HG03103 (cell line): ENCODE results near the gene SMIM9.
"Not testable (repeated sequence)": the region's sequence is repeated elsewhere in the genome, so short reads cannot be mapped to it uniquely, and the experiment has no call there.

Experiments
- ATAC-seq: cut with Tn5 transposase; IDR thresholded peaks from one replicate; pipeline ENCODE4 v1.9.1; 2021; ENCODE audit warnings: low read depth; ENCODE audit not compliant: unreplicated experiment

Gene SMIM9

GRCh38 chrX:154834562-154834961, at the start of gene SMIM9:
SMIM9 (minus strand) TSS chrX:154834662; CDS start chrX:154830856, 3,806 bp downstream.
- no peak for ATAC-seq

- not testable (repeated sequence) for ATAC-seq
These were observed 49.6 kb upstream of the SMIM9 start for GRCh38 chrX:154884069-154884468.

GRCh38 chrX:154873329-154873728, 38.9 kb upstream of the SMIM9 start:
- no peak for ATAC-seq

- not testable (repeated sequence) for ATAC-seq
These were observed 34.1 kb upstream of the SMIM9 start for GRCh38 chrX:154868522-154868921.

- no peak for ATAC-seq
These were observed 20.8 kb upstream of the SMIM9 start for GRCh38 chrX:154855256-154855655.

- ATAC-seq = no peak
These were observed 16.6 kb upstream of the SMIM9 start for GRCh38 chrX:154850957-154851611.

GRCh38 chrX:154840856-154841255, 6.4 kb upstream of the SMIM9 start:
- no peak for ATAC-seq

- no peak for ATAC-seq
These were observed 1.7 kb upstream of the SMIM9 start for GRCh38 chrX:154836163-154836562.

GRCh38 chrX:154833746-154834274, 652 bp downstream of the SMIM9 start:
- ATAC-seq = no peak

- ATAC-seq = no peak
These were observed 4.5 kb downstream of the SMIM9 start for GRCh38 chrX:154829926-154830442.

GRCh38 chrX:154829134-154829533, 5.3 kb downstream of the SMIM9 start:
- no peak for ATAC-seq

GRCh38 chrX:154828016-154828408, 6.5 kb downstream of the SMIM9 start:
- no peak for ATAC-seq

- no peak for ATAC-seq
These were observed 7.1 kb downstream of the SMIM9 start for GRCh38 chrX:154827194-154828015.

GRCh38 chrX:154825586-154825985, 8.9 kb downstream of the SMIM9 start:
- not testable (repeated sequence) for ATAC-seq

- ATAC-seq = no peak
These were observed 9.8 kb downstream of the SMIM9 start for GRCh38 chrX:154824638-154825037.

GRCh38 chrX:154822029-154822428, 12.4 kb downstream of the SMIM9 start:
- no peak for ATAC-seq

GRCh38 chrX:154821523-154821922, 12.9 kb downstream of the SMIM9 start:
- ATAC-seq = no peak

GRCh38 chrX:154819771-154820341, 14.6 kb downstream of the SMIM9 start:
- no peak for ATAC-seq

- no peak for ATAC-seq
These were observed 15.3 kb downstream of the SMIM9 start for GRCh38 chrX:154818916-154819770.

GRCh38 chrX:154817048-154817618, 17.3 kb downstream of the SMIM9 start:
- ATAC-seq = not testable (repeated sequence)
